Suppressor macrophage (primary cell): ENCODE data around the gene DQX1.
"Not testable (repeated sequence)": the region's sequence is repeated elsewhere in the genome, so short reads cannot be mapped to it uniquely, and the experiment has no call there.

Experiments used
- DNase-seq, 4 experiments: peaks; one replicate each; pipeline ENCODE4 v3.0.0-alpha.2; 2020 to 2022
- total RNA-seq, 17 experiments: gene quantifications; one replicate each; lab custom pipeline; 2026; ENCODE audit warnings: mixed read lengths in 6 of 17, inconsistent platforms in 3 of 17; lab: John Stamatoyannopoulos, UW

DQX1 gene
- total RNA-seq: 0 to 2.4 (median 0.04) reads per million in 17 experiments

- DNase-seq: peak; percentile 37 to 74 (median 66)
These were observed at the start of gene DQX1 for GRCh38 chr2:74525717-74526648. Gene DQX1, minus strand, starts transcription at chr2:74526231. Its CDS starts 502 bp downstream, at chr2:74525729.

- DNase-seq: no peak
These were observed 49.3 kb upstream of the DQX1 start for GRCh38 chr2:74575320-74575719.

- peak; percentile 63 to 87 (median 80) for DNase-seq
These were observed 47.9 kb upstream of the DQX1 start for GRCh38 chr2:74573747-74574562.

GRCh38 chr2:74572178-74572925 lies 46.3 kb upstream of the DQX1 start:
- no peak for DNase-seq

GRCh38 chr2:74571058-74571457 lies 45.0 kb upstream of the DQX1 start:
- DNase-seq: peak; percentile 56 to 83 (median 71)

- DNase-seq: no peak
These were observed 43.7 kb upstream of the DQX1 start for GRCh38 chr2:74569686-74570085.

- peak in 3 of 4 experiments; percentile 41 to 57 (median 42) for DNase-seq
These were observed 41.9 kb upstream of the DQX1 start for GRCh38 chr2:74567881-74568280.

GRCh38 chr2:74566754-74567085 lies 40.7 kb upstream of the DQX1 start:
- DNase-seq: peak in 2 of 4 experiments; percentile 67 to 70

- DNase-seq: no peak
These were observed 40.2 kb upstream of the DQX1 start for GRCh38 chr2:74566076-74566753.

GRCh38 chr2:74564222-74564621 lies 38.2 kb upstream of the DQX1 start:
- no peak for DNase-seq

GRCh38 chr2:74562126-74562775 lies 36.2 kb upstream of the DQX1 start:
- no peak for DNase-seq

- DNase-seq: not testable (repeated sequence)
These were observed 35.0 kb upstream of the DQX1 start for GRCh38 chr2:74561022-74561421.

- peak in 1 of 4 experiments; percentile 25 for DNase-seq
These were observed 34.6 kb upstream of the DQX1 start for GRCh38 chr2:74560591-74560990.

GRCh38 chr2:74559912-74560311 lies 33.9 kb upstream of the DQX1 start:
- no peak for DNase-seq

- no peak for DNase-seq
These were observed 32.5 kb upstream of the DQX1 start for GRCh38 chr2:74558284-74559230.

GRCh38 chr2:74556831-74557370 lies 30.9 kb upstream of the DQX1 start:
- DNase-seq: no peak

GRCh38 chr2:74556159-74556558 lies 30.1 kb upstream of the DQX1 start:
- DNase-seq: peak in 1 of 4 experiments; percentile 27

GRCh38 chr2:74555610-74556103 lies 29.6 kb upstream of the DQX1 start:
- DNase-seq: peak; percentile 64 to 86 (median 83)

GRCh38 chr2:74554820-74555531 lies 28.9 kb upstream of the DQX1 start:
- DNase-seq: peak; percentile 39 to 73 (median 57)
